Activated CD4-positive, alpha-beta T cell treated with anti-CD3 and anti-CD28 coated beads, Interleukin-2, amount 50 U/mL, for 24 hours (primary cell): ENCODE results near the gene USP24.

Source experiments
- DNase-seq, 2 donors: peaks; one replicate each; pipeline ENCODE4 v3.0.0-alpha.2; 2020; ENCODE audit warnings: low read depth in 1 of 2, low spot score in 1 of 2

USP24 gene

GRCh38 chr1:55055084-55055882, 159.9 kb downstream of the USP24 start:
- DNase-seq: no peak

GRCh38 chr1:55054396-55054795, 160.8 kb downstream of the USP24 start:
- no peak for DNase-seq

- DNase-seq: no peak
Observed at GRCh38 chr1:55053265-55053954, 161.8 kb downstream of the USP24 start.

GRCh38 chr1:55052221-55053142, 162.7 kb downstream of the USP24 start:
- DNase-seq: no peak

- DNase-seq: no peak
Observed at GRCh38 chr1:55051621-55052020, 163.5 kb downstream of the USP24 start.

GRCh38 chr1:55051169-55051568, 164.0 kb downstream of the USP24 start:
- DNase-seq: no peak

GRCh38 chr1:55050283-55050682, 164.9 kb downstream of the USP24 start:
- DNase-seq: no peak

GRCh38 chr1:55049914-55050278, 165.3 kb downstream of the USP24 start:
- DNase-seq: no peak

- no peak for DNase-seq
Observed at GRCh38 chr1:55049271-55049913, 165.8 kb downstream of the USP24 start.

GRCh38 chr1:55048453-55049270, 166.5 kb downstream of the USP24 start:
- no peak for DNase-seq

- DNase-seq: no peak
Observed at GRCh38 chr1:55047611-55048010, 167.6 kb downstream of the USP24 start.

- DNase-seq: no peak
Observed at GRCh38 chr1:55046871-55047270, 168.3 kb downstream of the USP24 start.

- DNase-seq: no peak
Observed at GRCh38 chr1:55045430-55045829, 169.7 kb downstream of the USP24 start.

- DNase-seq: no peak
Observed at GRCh38 chr1:55044617-55045397, 170.4 kb downstream of the USP24 start.

GRCh38 chr1:55043726-55044125, 171.4 kb downstream of the USP24 start:
- DNase-seq: no peak

GRCh38 chr1:55043011-55043410, 172.2 kb downstream of the USP24 start:
- no peak for DNase-seq

- no peak for DNase-seq
Observed at GRCh38 chr1:55041613-55042012, 173.6 kb downstream of the USP24 start.

GRCh38 chr1:55040933-55041494, 174.2 kb downstream of the USP24 start:
- no peak for DNase-seq
